Karpas-422 (cell line): Measurements from ENCODE around the gene TBCEL. TPM values are rescaled to one million over a fixed set of nuclear protein-coding genes. Genes with fewer than 3 reads are reported as not detected.

Experiments used
- DNase-seq: peaks from one replicate; pipeline ENCODE4 v3.0.0-alpha.2; 2015
- H2AFZ ChIP-seq: fragments of 200-600 bp; sonication (generic); 2 replicates; pipeline ENCODE4 v1.6.1; 2014; ENCODE audit warnings: antibody characterized with exemption, low read length, mixed read lengths
- H3K27ac ChIP-seq: fragments of 200-600 bp; sonication (generic); 2 replicates; pipeline ENCODE4 v1.5.1; 2014; ENCODE audit warnings: mild to moderate bottlenecking, low read length, moderate library complexity
- H3K27me3 ChIP-seq: fragments of 200-600 bp; sonication (generic); 2 replicates; pipeline ENCODE4 v1.6.1; 2014; ENCODE audit warnings: low read length, mixed read lengths
- H3K36me3 ChIP-seq: fragments of 200-600 bp; sonication (generic); 2 replicates; pipeline ENCODE4 v1.6.1; 2014; ENCODE audit warnings: low read length, mixed read lengths; ENCODE audit not compliant: insufficient read depth
- H3K4me1 ChIP-seq: fragments of 200-600 bp; sonication (generic); 2 replicates; pipeline ENCODE4 v1.6.1; 2014; ENCODE audit warnings: mild to moderate bottlenecking, low read length, mixed read lengths
- H3K4me2 ChIP-seq: fragments of 200-600 bp; sonication (generic); 2 replicates; pipeline ENCODE4 v1.6.1; 2014; ENCODE audit warnings: low read length, low read depth, mild to moderate bottlenecking; ENCODE audit not compliant: poor library complexity, severe bottlenecking
- H3K4me3 ChIP-seq: fragments of 200-600 bp; sonication (generic); 2 replicates; pipeline ENCODE4 v1.5.1; 2014; ENCODE audit warnings: mild to moderate bottlenecking, antibody characterized with exemption, low read length, mixed read lengths
- H3K79me2 ChIP-seq: fragments of 200-600 bp; sonication (generic); 2 replicates; pipeline ENCODE4 v1.6.1; 2014; ENCODE audit warnings: mild to moderate bottlenecking, low read length, mixed read lengths
- H3K9ac ChIP-seq: fragments of 200-600 bp; sonication (generic); 2 replicates; pipeline ENCODE4 v1.6.0; 2014; ENCODE audit warnings: low read length
- H3K9me2 ChIP-seq: fragments of 200-600 bp; sonication (generic), shearing (Covaris generic); replicated peaks from 2 replicates; pipeline ENCODE4 v1.6.0; 2014; ENCODE audit warnings: mild to moderate bottlenecking, low read length, moderate library complexity; ENCODE audit not compliant: insufficient read depth
- H3K9me3 ChIP-seq: fragments of 300-700, 200-600 bp; sonication (generic); 2 replicates; pipeline ENCODE4 v1.6.1; 2014; ENCODE audit warnings: low read length, mixed read lengths
- H4K20me1 ChIP-seq: fragments of 200-600 bp; sonication (generic); 2 replicates; pipeline ENCODE4 v1.6.1; 2014; ENCODE audit warnings: mild to moderate bottlenecking, antibody characterized with exemption, low read length, low read depth; ENCODE audit not compliant: insufficient read depth
- total RNA-seq: library from RNA; depleted of rRNA; stranded (reverse); fragments of >200 nt; shearing (Covaris generic); gene quantifications from 2 replicates; pipeline ENCODE4 v1.2.3, GENCODE V29; 2014; ENCODE audit warnings: low replicate concordance

TBCEL gene
- total RNA-seq, 1 experiment from 2014 or later: 7.0 TPM

GRCh38 chr11:121117788-121118187 lies 93.9 kb downstream of the TBCEL start:
- Histone ChIP-seq H2AFZ (no peak overlapping the region), H3K27me3 (no peaks in the 10 kb centered on the region), H3K4me1 (no peaks in the 10 kb centered on the region), H4K20me1 (no peaks in the 10 kb centered on the region), H3K9ac (no peak overlapping the region), H3K9me2 (no peaks in the 10 kb centered on the region), H3K79me2 (no peaks in the 10 kb centered on the region), H3K36me3 (no peaks in the 10 kb centered on the region), H3K27ac (no peak overlapping the region), H3K4me3 (no peak overlapping the region), H3K9me3 (no peaks in the 10 kb centered on the region), H3K4me2 (no peak overlapping the region)
- no peak for DNase-seq

GRCh38 chr11:121119440-121119839 lies 95.5 kb downstream of the TBCEL start:
- Histone ChIP-seq H3K27me3 (no peaks in the 10 kb centered on the region), H3K4me2 (no peak overlapping the region), H3K4me3 (no peak overlapping the region), H3K9me2 (no peaks in the 10 kb centered on the region), H3K27ac (no peak overlapping the region), H4K20me1 (no peaks in the 10 kb centered on the region), H3K36me3 (no peaks in the 10 kb centered on the region), H3K79me2 (no peaks in the 10 kb centered on the region), H3K9ac (no peak overlapping the region), H2AFZ (no peak overlapping the region), H3K4me1 (no peaks in the 10 kb centered on the region), H3K9me3 (no peaks in the 10 kb centered on the region)
- DNase-seq: no peak

- no peaks in the 10 kb centered on the region for H3K27me3 ChIP-seq
- no peaks in the 10 kb centered on the region for H3K79me2 ChIP-seq
- no peak overlapping the region for H3K4me3 ChIP-seq
- no peak overlapping the region for H3K27ac ChIP-seq
- no peak overlapping the region for H3K9ac ChIP-seq
- no peak overlapping the region for H3K4me2 ChIP-seq
- H4K20me1 ChIP-seq: no peaks in the 10 kb centered on the region
- H3K9me3 ChIP-seq: no peaks in the 10 kb centered on the region
- H3K4me1 ChIP-seq: no peaks in the 10 kb centered on the region
- no peak overlapping the region for H2AFZ ChIP-seq
- H3K9me2 ChIP-seq: no peaks in the 10 kb centered on the region
- no peak for DNase-seq
- H3K36me3 ChIP-seq: no peaks in the 10 kb centered on the region
These were observed 98.4 kb downstream of the TBCEL start for GRCh38 chr11:121122328-121122727.

- Histone ChIP-seq H3K4me3 (no peak overlapping the region), H3K9me3 (no peaks in the 10 kb centered on the region), H3K4me2 (no peak overlapping the region), H2AFZ (no peak overlapping the region), H3K9ac (no peak overlapping the region), H3K9me2 (no peaks in the 10 kb centered on the region), H3K27ac (no peak overlapping the region), H3K4me1 (no peaks in the 10 kb centered on the region), H3K79me2 (no peaks in the 10 kb centered on the region), H3K27me3 (no peaks in the 10 kb centered on the region), H4K20me1 (no peaks in the 10 kb centered on the region), H3K36me3 (no peaks in the 10 kb centered on the region)
- no peak for DNase-seq
These were observed 99.7 kb downstream of the TBCEL start for GRCh38 chr11:121123496-121124069.

GRCh38 chr11:121127809-121128208 lies 103.9 kb downstream of the TBCEL start:
- Histone ChIP-seq H3K4me2 (no peak overlapping the region), H3K9me3 (no peaks in the 10 kb centered on the region), H3K27ac (no peak overlapping the region), H2AFZ (no peak overlapping the region), H3K36me3 (no peaks in the 10 kb centered on the region), H3K9ac (no peak overlapping the region), H3K27me3 (no peaks in the 10 kb centered on the region), H3K9me2 (no peaks in the 10 kb centered on the region), H3K4me3 (no peak overlapping the region), H3K4me1 (peaks cover 7% of the 10 kb centered on the region), H4K20me1 (no peaks in the 10 kb centered on the region), H3K79me2 (no peaks in the 10 kb centered on the region)
- DNase-seq: no peak

- H2AFZ ChIP-seq: no peak overlapping the region
- H3K9me3 ChIP-seq: no peaks in the 10 kb centered on the region
- peaks cover 7% of the 10 kb centered on the region for H3K4me1 ChIP-seq
- H3K79me2 ChIP-seq: no peaks in the 10 kb centered on the region
- no peaks in the 10 kb centered on the region for H4K20me1 ChIP-seq
- no peak for DNase-seq
- H3K27me3 ChIP-seq: no peaks in the 10 kb centered on the region
- H3K36me3 ChIP-seq: no peaks in the 10 kb centered on the region
- H3K4me3 ChIP-seq: no peak overlapping the region
- H3K27ac ChIP-seq: no peak overlapping the region
- no peaks in the 10 kb centered on the region for H3K9me2 ChIP-seq
- no peak overlapping the region for H3K4me2 ChIP-seq
- H3K9ac ChIP-seq: no peak overlapping the region
These were observed 105.7 kb downstream of the TBCEL start for GRCh38 chr11:121129362-121130340.

GRCh38 chr11:121131656-121132055 lies 107.8 kb downstream of the TBCEL start:
- H3K9me2 ChIP-seq: no peaks in the 10 kb centered on the region
- no peak overlapping the region for H3K9ac ChIP-seq
- peaks cover 7% of the 10 kb centered on the region for H3K4me1 ChIP-seq
- no peak overlapping the region for H3K27ac ChIP-seq
- no peak overlapping the region for H3K4me2 ChIP-seq
- H4K20me1 ChIP-seq: no peaks in the 10 kb centered on the region
- H3K36me3 ChIP-seq: no peaks in the 10 kb centered on the region
- no peaks in the 10 kb centered on the region for H3K79me2 ChIP-seq
- DNase-seq: no peak
- H3K9me3 ChIP-seq: no peaks in the 10 kb centered on the region
- H3K4me3 ChIP-seq: no peak overlapping the region
- H3K27me3 ChIP-seq: no peaks in the 10 kb centered on the region
- no peak overlapping the region for H2AFZ ChIP-seq

GRCh38 chr11:121132211-121132976 lies 108.5 kb downstream of the TBCEL start:
- Histone ChIP-seq H3K4me1 (peaks cover 7% of the 10 kb centered on the region), H3K9me2 (no peaks in the 10 kb centered on the region), H3K4me2 (no peak overlapping the region), H3K27ac (no peak overlapping the region), H3K79me2 (no peaks in the 10 kb centered on the region), H3K27me3 (no peaks in the 10 kb centered on the region), H3K4me3 (no peak overlapping the region), H3K9ac (no peak overlapping the region), H3K36me3 (no peaks in the 10 kb centered on the region), H2AFZ (no peak overlapping the region), H3K9me3 (no peaks in the 10 kb centered on the region), H4K20me1 (no peaks in the 10 kb centered on the region)
- no peak for DNase-seq
